ENCODE results near the gene OR10R2. TPM values are rescaled to one million over a fixed set of nuclear protein-coding genes. Genes with fewer than 3 reads are reported as not detected.

Gene OR10R2
- total RNA-seq, 1 experiment from 2014 or later, result not detected

DNA sequence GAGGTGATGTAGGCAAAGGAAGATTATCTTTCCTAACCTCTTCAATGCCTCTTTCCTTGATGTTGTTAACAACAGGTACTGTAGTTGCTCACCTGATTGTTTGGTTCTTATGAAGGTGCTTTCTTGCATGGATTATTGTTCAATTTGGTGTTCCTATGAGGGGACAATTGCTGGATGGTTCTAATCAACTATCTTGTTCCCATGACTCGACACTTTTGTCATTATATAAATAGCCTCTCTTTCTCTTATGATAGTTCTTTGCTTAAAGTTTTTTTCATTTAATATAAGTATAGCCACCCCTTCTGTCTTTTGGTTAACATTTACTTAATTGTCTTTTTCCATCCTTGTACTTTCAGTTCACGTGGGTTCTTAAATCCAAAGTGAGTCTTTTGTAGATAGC is 35.5 kb downstream of the OR10R2 start:
- Histone ChIP-seq H2BK12ac (ENCODE audit: insufficient read length, low read depth, low read length) (no peak overlapping the region), H3K18ac (ENCODE audit: insufficient read length, low read depth, low read length) (no peak overlapping the region), H3K4me2 (ENCODE audit: insufficient read depth, insufficient read length, low read length) (no peak overlapping the region), H4K5ac (ENCODE audit: insufficient read length, low read depth, low read length) (no peak overlapping the region), H3K9ac (ENCODE audit: extremely low read depth, insufficient read length, low read length) (no peak overlapping the region), H3K79me2 (ENCODE audit: insufficient read depth, low read length) (no peaks in the 10 kb centered on the region), H2AK5ac (ENCODE audit: insufficient read length, low read length) (no peak overlapping the region), H2BK15ac (ENCODE audit: low read depth, low read length) (no peak overlapping the region), H3K27ac (ENCODE audit: insufficient read length, low read depth, low read length) (no peak overlapping the region), H3K9me3 (ENCODE audit: control insufficient read depth, low read depth, low read length) (no peaks in the 10 kb centered on the region), H3K23me2 (ENCODE audit: insufficient read length, low read depth, low read length, poor library complexity, severe bottlenecking) (no peaks in the 10 kb centered on the region), H2BK20ac (ENCODE audit: low read depth, low read length, poor library complexity, severe bottlenecking) (no peak overlapping the region), H3T11ph (ENCODE audit: low read length) (no peak overlapping the region), H4K91ac (ENCODE audit: insufficient read length, low read depth, low read length) (no peak overlapping the region), H4K8ac (replicated peaks; ENCODE audit: insufficient read length, low read depth, low read length) (no peak overlapping the region), H3K14ac (ENCODE audit: insufficient read depth, low read length) (no peak overlapping the region), H3K79me1 (ENCODE audit: insufficient read depth, low read depth, low read length, poor library complexity, severe bottlenecking) (no peaks in the 10 kb centered on the region), H3K56ac (ENCODE audit: insufficient read length, low read depth, low read length) (no peak overlapping the region), H2BK120ac (ENCODE audit: low read depth, low read length, poor library complexity, severe bottlenecking) (no peak overlapping the region), H3K4ac (ENCODE audit: low read depth, low read length) (no peak overlapping the region), H2BK5ac (ENCODE audit: insufficient read length, low read length) (no peak overlapping the region), H3K4me1 (ENCODE audit: insufficient read depth, low read length) (no peaks in the 10 kb centered on the region), H3K23ac (ENCODE audit: insufficient read length, low read depth, low read length) (no peak overlapping the region), H3K27me3 (ENCODE audit: insufficient read depth, low read length) (no peaks in the 10 kb centered on the region), H4K20me1 (ENCODE audit: control insufficient read depth, insufficient read depth, insufficient read length) (no peaks in the 10 kb centered on the region), H2AFZ (ENCODE audit: low read length) (no peak overlapping the region)
- Mint-ChIP-seq H3K4me3 (no peak overlapping the region), H3K4me1 (peaks cover 2 to 6% of the 10 kb centered on the region in 2 experiments; a peak in 3 of 4 replicates), H3K27me3 (ENCODE audit: low read depth) (no peaks in the 10 kb centered on the region), H3K27ac (no peak overlapping the region), H3K36me3 (ENCODE audit: insufficient read depth in 1 of 3, low read depth in 3 of 3) (peaks cover 0 to 3% (median under 1%) of the 10 kb centered on the region in 3 experiments; a peak in 1 of 7 replicates), H3K9me3 (peaks cover 3% of the 10 kb centered on the region in 2 experiments; a peak in 4 of 5 replicates)
- WGBS (ENCODE audit: extremely low coverage, insufficient read length, low lambda C conversion rate), result no CpG with 5 or more reads among the region's 2 CpGs
- no peak for DNase-seq
- TF ChIP-seq, protein P1, sequence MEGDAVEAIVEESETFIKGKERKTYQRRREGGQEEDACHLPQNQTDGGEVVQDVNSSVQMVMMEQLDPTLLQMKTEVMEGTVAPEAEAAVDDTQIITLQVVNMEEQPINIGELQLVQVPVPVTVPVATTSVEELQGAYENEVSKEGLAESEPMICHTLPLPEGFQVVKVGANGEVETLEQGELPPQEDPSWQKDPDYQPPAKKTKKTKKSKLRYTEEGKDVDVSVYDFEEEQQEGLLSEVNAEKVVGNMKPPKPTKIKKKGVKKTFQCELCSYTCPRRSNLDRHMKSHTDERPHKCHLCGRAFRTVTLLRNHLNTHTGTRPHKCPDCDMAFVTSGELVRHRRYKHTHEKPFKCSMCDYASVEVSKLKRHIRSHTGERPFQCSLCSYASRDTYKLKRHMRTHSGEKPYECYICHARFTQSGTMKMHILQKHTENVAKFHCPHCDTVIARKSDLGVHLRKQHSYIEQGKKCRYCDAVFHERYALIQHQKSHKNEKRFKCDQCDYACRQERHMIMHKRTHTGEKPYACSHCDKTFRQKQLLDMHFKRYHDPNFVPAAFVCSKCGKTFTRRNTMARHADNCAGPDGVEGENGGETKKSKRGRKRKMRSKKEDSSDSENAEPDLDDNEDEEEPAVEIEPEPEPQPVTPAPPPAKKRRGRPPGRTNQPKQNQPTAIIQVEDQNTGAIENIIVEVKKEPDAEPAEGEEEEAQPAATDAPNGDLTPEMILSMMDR (conservative IDR thresholded peaks at IDR 0.05), result no peak

Data from H9 (cell line).